GM18870 (cell line): ENCODE measurements around the gene DIS3L.
"Not testable (repeated sequence)": the region's sequence is repeated elsewhere in the genome, so short reads cannot be mapped to it uniquely, and the experiment has no call there.

Experiments used
- ATAC-seq: cut with Tn5 transposase; IDR thresholded peaks from one replicate; pipeline ENCODE4 v1.9.1; 2021; ENCODE audit warnings: moderate library complexity; ENCODE audit not compliant: unreplicated experiment

DIS3L gene

GRCh38 chr15:66276546-66276945 is 16.8 kb upstream of the DIS3L start:
- ATAC-seq, result no peak

DNA sequence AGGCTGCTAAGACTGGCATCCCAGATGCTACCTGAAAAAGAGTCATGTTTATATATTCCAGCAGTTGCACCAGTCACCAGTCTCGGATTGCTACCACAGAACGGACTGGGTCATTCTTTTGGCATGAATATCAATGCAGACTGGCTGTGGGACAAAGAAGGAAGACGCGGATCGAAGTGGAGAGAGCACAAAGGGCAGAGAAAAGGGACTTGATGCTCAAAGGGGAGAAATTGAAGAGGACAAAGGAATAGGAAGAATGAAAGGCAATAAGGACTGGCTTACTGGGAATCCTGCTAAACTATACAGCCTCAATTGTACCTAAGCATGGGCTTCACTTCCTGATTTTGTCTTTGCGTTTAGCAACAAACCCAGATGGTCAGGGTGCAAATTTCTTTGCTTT is 15.3 kb upstream of the DIS3L start:
- no peak for ATAC-seq

- no peak for ATAC-seq
Observed at GRCh38 chr15:66278671-66279070, 14.7 kb upstream of the DIS3L start.

GRCh38 chr15:66284271-66284670 is 9.1 kb upstream of the DIS3L start:
- ATAC-seq, result no peak

GRCh38 chr15:66285533-66286280 is 7.7 kb upstream of the DIS3L start:
- ATAC-seq, result no peak

GRCh38 chr15:66287461-66288057 is 5.8 kb upstream of the DIS3L start:
- ATAC-seq, result no peak

GRCh38 chr15:66288093-66288492 is 5.3 kb upstream of the DIS3L start:
- ATAC-seq, result no peak

DNA sequence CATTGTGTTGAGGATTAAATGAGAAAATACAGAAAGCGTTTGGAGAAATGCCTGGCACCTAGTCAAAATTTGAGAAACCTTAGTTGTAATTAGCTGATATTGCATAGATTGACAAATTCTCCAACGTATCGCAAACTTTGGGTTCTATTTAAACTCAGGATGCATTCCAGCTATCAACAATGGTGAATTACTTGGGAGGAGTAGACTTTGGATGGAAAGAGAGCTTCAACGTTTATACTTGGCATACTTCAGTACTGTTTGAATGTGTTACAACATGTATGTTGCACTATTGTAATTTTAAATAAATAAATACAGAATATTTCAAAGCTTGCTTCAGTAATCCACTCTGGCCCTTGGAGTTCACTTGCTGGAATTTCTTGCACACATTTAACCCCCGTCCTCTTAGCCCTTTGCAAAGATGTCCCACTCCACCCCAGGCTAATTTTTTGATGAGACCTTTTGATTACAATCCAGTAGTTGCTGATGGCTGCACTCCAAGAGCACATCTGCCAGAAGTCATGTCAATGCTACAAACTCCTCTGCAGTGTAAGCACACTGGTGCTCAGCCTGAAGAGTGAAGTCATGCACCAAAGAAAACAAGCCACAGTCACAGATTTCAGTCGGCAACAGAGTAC is 4.7 kb upstream of the DIS3L start:
- ATAC-seq, result no peak

DNA sequence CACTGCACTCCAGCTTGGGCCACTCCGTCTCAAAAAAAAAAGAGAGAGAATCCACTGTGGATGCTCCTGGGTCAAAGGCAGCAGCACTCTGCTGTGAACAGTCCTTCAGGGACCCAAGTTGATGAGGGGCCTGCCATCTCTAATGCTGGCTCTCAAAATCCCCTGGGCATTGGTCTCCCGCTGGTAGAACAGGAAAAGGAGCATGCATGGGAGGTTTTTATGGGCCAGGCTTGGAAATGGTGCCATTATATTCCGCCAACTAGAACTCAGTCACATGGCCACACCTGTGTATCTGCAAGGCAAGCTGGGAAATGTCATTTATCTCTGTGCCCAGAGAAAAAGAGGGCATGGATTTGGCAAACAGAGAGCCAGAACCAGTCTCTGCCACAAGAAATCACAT is 3.4 kb upstream of the DIS3L start:
- ATAC-seq, result no peak

DNA sequence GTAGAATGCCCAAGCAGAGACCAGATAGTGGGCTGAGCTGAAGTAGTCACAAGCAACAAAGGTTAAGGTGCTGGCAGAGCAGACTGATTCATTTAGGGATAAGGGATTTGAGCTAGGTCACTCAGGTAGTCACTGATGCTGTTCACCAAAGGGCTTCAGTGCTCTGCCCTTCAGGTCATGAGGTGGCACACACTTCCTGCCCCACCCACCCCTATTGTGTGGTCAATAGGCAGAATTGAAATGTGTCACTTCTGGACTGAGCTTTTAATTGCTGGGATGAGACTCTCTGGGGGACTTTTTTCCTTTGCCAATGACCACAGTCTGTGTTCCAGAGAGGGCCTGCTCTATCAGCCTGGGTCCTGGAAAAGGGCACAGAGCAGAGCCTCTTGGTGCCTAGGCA is 2.9 kb upstream of the DIS3L start:
- ATAC-seq, result no peak

GRCh38 chr15:66291816-66292570 is 1.4 kb upstream of the DIS3L start:
- ATAC-seq, result no peak

DNA sequence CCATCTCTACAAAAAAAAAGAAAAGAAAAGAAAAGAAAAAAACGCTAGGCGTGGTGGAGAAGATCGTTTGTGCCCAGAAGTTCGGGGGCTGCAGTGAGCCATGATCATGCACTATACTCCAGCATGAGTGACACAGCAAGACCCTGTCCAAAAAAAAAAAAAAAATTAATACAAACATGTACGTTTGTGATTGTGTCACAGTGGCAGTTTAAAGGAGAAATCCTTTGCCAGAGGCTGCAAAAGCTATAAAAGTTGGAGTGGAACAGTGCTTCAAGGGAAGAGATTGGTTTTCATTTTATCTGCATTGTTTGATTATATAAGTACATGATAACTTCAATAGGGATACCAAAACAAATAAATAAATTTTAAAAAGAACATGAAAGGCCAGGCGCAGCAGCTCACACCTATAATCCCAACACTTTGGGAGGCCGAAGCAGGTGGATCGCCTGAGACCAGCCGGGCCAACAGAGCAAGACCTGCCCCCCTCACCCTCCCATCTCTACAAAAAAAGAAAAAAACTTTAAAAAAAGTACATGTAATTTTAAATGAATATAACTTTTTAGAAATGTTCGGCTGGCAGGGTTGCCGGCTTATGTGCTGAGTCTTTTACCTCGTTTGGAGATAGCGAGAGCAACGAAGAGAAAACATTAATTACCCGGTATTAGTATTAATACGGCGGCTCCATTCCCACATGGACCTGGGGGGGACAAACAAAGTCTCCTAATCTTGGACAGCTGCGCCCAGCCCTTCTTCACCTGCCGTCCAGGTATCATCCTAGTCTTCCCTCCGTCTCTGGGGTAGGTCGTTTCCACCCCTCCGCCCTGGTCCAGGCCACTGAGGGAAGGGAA is 573 bp upstream of the DIS3L start:
- ATAC-seq, result no peak

DNA sequence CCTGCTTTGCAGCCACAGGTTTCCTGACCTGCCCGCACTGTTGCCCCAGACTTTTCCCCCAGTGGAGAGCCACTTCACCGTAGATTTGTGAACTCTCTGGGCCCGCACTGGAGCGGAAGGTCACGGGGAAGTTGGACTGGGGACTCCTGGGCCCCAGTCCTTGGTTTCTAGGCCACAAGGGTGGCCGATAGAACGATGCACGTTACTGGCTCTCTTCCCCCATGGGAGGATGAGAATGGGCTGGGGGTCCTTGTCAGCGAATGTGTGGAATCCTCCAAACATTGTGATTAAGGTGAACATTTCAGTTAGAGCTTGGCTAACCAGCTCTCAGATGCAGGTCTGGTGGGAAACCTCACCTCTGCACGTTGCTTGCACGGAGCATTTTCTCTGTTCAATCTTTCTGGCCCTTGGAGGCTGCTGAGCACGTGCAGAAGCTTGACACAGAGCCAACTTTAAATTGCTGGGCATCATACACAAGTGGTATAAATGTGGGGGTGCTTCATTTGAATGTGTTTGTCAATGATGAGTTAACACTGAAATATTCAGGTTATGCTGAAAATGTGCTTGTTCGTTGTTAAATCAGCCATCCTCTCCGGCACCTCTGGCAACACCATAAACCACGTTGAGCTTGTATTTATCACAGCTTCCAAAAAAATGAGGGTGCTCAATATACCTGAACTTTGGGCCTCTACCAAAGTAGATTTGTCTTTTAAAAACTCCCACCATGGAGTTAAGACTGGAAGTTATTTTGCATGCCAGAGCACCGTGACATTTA is 976 bp downstream of the DIS3L start:
- ATAC-seq, result no peak

GRCh38 chr15:66294932-66295235 is 1.5 kb downstream of the DIS3L start:
- ATAC-seq, result no peak

- ATAC-seq, result no peak
Observed at GRCh38 chr15:66296186-66296585, 2.8 kb downstream of the DIS3L start.

DNA sequence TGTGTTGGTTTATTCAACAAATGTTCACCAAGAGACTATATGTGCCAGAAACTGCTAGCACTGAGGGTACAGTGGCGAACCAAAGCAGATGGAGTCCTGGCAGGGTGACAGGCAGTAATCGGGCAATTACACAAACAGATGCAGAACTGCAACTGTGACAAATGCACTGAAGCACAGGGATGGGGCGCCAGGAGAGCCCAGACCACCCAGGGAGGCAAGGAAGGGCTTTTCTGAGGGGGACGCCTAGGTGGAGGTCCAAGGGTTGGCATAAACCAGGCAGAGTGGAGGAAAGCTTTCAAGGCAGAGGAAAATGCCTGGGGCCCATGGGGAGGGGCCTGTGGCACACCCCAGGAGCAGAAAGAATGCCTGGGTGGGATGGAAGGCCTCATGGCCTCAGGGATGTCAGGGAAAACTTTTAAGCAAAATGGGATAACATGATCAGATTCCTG is 5.5 kb downstream of the DIS3L start:
- ATAC-seq, result no peak

GRCh38 chr15:66302489-66303278 is 9.3 kb downstream of the DIS3L start:
- no peak for ATAC-seq

DNA sequence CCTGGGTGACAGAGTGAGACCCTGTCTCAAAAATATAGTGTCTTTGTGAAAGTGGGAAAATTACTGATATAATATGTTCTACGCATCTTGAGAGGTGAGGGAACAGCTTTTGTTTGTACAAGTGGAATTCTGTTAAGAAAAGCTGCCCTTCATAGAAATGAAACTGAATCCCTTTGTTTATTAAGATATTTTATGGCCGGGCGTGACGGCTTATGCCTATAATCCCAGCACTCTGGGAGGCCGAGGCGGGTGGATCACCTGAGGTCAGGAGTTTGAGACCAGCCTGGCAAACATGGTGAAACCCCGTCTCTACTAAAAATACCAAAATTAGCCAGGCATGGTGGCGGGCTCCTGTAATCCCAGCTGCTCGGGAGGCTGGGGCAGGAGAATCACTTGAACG is 11.1 kb downstream of the DIS3L start:
- not testable (repeated sequence) for ATAC-seq

- no peak for ATAC-seq
Observed at GRCh38 chr15:66306381-66306780, 13.0 kb downstream of the DIS3L start.
